HUES6 (cell line): ENCODE measurements around the gene VAV2.

Experiments
- H3K27ac ChIP-seq: 2 replicates; pipeline ENCODE4 v1.7.0; 2013; ENCODE audit warnings: low read depth, mild to moderate bottlenecking, low read length, inconsistent platforms
- H3K27me3 ChIP-seq: 2 replicates; pipeline ENCODE4 v1.6.1; 2013; ENCODE audit warnings: low read length; ENCODE audit not compliant: control insufficient read depth, insufficient read depth
- H3K36me3 ChIP-seq: 2 replicates; pipeline ENCODE4 v1.6.1; 2013; ENCODE audit warnings: low read length; ENCODE audit not compliant: control insufficient read depth, insufficient read depth
- H3K4me1 ChIP-seq: 2 replicates; pipeline ENCODE4 v1.6.1; 2013; ENCODE audit warnings: low read length; ENCODE audit not compliant: control insufficient read depth, insufficient read depth
- H3K4me3 ChIP-seq: 2 replicates; pipeline ENCODE4 v1.5.1; 2013; ENCODE audit warnings: low read depth, low read length
- H3K9ac ChIP-seq: one replicate; pipeline ENCODE4 v1.6.1; 2013; ENCODE audit warnings: mild to moderate bottlenecking, low read length
- H3K9me3 ChIP-seq: 2 replicates; pipeline ENCODE4 v1.6.1; 2013; ENCODE audit warnings: low read depth, low read length; ENCODE audit not compliant: control insufficient read depth, insufficient read depth

VAV2 gene

DNA sequence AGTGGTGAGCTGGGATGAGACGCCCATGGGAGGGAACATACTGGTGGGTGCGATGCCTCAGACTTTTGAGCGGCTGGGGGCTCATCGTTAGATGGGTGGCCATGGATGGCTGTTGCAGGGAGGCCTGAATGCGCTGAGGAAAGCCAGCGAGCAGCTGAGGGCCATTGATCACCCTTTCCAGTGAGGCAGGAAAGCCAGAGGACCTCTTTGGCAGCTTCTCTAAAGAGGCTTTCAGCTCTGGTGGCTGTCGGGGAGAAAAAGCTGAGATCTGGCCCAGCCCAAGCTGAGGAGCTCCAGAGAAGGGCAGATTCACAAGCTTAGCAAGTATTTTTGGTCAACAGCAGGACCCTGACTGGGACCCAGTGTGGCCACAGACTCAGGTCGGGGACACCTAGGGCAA lies 13.3 kb upstream of the VAV2 start:
- H3K9ac ChIP-seq = no peak overlapping the region
- H3K27ac ChIP-seq = no peak overlapping the region
- no peaks in the 10 kb centered on the region for H3K4me1 ChIP-seq
- peaks cover 12% of the 10 kb centered on the region for H3K9me3 ChIP-seq
- H3K27me3 ChIP-seq = no peaks in the 10 kb centered on the region
- H3K36me3 ChIP-seq = no peaks in the 10 kb centered on the region
- H3K4me3 ChIP-seq = no peak overlapping the region

DNA sequence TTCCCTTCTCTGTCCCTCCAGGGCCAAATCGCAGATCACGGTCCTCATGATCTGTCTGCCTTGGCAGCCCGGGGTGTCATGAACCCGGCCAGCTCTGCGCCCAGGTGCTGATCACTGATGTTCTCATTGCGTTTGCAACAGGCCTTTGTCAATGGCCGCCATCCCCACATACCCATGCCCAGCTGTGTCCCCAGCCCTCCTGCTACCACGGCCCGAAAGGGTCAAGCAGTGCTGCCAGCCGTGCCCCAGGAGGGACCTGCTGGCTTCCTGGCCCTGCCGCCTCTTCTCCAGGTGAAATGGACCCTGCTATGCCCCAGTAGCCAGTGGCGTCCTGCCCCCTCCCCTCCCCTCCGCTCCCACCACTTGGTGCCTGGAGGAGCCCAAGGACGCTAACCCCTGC lies 12.8 kb upstream of the VAV2 start:
- Histone ChIP-seq H3K4me3 (no peak overlapping the region), H3K9ac (no peak overlapping the region), H3K36me3 (no peaks in the 10 kb centered on the region), H3K27ac (no peak overlapping the region), H3K9me3 (peaks cover 7% of the 10 kb centered on the region), H3K27me3 (no peaks in the 10 kb centered on the region), H3K4me1 (no peaks in the 10 kb centered on the region)

DNA sequence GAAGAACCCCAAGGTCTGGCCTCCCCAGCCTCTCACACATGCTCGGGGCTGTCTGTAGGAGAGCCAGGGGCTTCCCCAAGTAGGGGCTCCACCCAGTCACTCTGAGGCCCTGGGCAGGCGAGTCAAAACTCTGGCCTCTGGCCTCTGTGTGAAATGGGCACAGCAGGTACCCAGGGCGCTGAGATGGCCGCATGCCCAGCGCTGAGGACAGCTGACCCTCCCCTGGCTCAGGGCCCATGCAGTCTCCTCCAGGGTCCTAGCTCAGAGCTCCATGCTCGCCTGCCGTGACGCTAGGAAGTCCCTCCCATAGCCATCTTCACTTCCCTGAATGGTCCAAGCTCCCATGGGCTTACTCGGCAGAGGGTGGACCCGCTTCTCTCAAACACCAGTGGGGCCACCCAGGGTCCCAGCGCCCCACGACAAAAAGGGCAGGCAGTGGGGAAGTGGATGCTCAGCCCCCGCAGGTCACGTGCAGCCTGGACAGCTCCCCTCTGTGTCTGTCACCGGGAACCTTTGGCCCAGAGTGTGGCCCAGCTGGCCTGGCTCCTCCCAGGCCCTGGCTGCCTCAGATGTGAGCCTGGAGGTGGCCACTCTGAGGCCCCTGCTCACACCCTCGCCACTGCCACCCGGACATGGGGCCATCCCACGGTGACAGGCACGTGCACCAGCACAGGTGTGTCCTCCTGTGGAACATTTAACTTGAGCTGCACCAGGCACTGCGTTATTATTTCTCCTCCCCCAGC lies 12.2 kb upstream of the VAV2 start:
- H3K4me3 ChIP-seq = no peak overlapping the region
- no peak overlapping the region for H3K9ac ChIP-seq
- 0 out of 2 replicates have a peak, but pooled peaks cover 6% of the 10 kb centered on the region for H3K9me3 ChIP-seq
- H3K27ac ChIP-seq = no peak overlapping the region
- no peaks in the 10 kb centered on the region for H3K27me3 ChIP-seq
- H3K36me3 ChIP-seq = no peaks in the 10 kb centered on the region
- H3K4me1 ChIP-seq = no peaks in the 10 kb centered on the region

DNA sequence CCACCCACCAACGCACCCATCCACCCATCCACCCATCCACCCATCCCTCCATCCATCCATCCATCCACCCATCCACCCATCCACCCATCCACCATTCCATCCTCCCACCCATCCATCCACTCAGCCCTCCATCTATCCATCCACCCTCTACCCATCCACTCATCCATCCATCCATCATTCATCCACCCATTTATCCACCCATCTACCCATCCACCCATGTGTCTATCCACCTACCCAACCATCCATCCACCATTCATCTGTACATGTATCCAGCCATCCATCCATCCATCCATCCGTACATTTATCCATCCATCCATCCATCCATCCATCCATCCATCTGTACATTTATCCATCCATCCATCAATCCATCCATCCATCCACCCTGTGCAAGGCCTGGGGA lies 11.1 kb upstream of the VAV2 start:
- Histone ChIP-seq H3K9me3 (no peaks in the 10 kb centered on the region), H3K27me3 (no peaks in the 10 kb centered on the region), H3K36me3 (no peaks in the 10 kb centered on the region), H3K9ac (no peak overlapping the region), H3K27ac (no peak overlapping the region), H3K4me3 (no peak overlapping the region), H3K4me1 (no peaks in the 10 kb centered on the region)

DNA sequence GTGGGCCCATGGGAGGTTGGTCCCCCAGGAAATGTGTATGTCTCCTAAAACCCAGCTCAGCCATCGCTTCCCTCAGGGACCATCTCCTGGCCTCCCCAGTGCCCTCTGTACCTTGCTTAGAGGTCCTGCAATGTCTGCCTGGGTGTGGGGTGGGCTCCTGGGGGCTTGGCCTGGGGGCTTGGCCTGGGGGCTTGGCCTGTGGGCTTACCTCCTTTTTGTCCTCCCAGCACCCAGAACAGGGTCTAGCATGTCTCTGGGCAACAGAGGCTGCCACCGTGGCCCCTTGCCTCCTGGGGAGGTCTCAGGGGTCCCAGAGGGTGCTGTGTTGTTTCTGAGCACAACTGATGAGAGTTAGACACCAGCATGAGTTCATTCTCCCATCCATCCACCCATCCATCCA lies 10.7 kb upstream of the VAV2 start:
- H3K4me3 ChIP-seq = no peak overlapping the region
- no peak overlapping the region for H3K27ac ChIP-seq
- no peaks in the 10 kb centered on the region for H3K27me3 ChIP-seq
- H3K4me1 ChIP-seq = no peaks in the 10 kb centered on the region
- H3K36me3 ChIP-seq = no peaks in the 10 kb centered on the region
- no peaks in the 10 kb centered on the region for H3K9me3 ChIP-seq
- no peak overlapping the region for H3K9ac ChIP-seq

DNA sequence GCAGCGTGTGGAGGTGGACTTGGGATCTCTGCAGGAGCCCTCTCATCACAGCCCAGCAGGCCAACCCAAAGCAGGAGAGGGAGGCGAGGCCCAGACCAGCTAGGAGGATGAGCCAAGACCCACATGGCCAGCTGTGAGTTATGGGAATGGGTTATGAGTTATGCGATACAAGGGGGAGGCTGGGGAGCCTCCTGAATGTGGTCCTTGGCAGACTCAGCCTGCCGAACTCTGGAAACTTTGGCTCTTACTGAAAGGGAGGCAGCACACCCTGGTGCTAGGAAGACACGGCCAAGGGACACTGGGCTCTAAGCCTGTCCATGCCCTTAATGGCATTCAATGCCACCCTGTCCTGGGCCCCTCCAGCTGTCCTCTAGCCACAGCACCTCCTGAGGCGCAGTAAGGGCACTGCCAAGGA lies 7.7 kb upstream of the VAV2 start:
- Histone ChIP-seq H3K27me3 (peaks cover 3% of the 10 kb centered on the region; the same call in 1 of the 2 replicates), H3K9ac (no peak overlapping the region), H3K4me3 (no peak overlapping the region), H3K9me3 (no peaks in the 10 kb centered on the region), H3K36me3 (no peaks in the 10 kb centered on the region), H3K4me1 (no peaks in the 10 kb centered on the region), H3K27ac (no peak overlapping the region)

DNA sequence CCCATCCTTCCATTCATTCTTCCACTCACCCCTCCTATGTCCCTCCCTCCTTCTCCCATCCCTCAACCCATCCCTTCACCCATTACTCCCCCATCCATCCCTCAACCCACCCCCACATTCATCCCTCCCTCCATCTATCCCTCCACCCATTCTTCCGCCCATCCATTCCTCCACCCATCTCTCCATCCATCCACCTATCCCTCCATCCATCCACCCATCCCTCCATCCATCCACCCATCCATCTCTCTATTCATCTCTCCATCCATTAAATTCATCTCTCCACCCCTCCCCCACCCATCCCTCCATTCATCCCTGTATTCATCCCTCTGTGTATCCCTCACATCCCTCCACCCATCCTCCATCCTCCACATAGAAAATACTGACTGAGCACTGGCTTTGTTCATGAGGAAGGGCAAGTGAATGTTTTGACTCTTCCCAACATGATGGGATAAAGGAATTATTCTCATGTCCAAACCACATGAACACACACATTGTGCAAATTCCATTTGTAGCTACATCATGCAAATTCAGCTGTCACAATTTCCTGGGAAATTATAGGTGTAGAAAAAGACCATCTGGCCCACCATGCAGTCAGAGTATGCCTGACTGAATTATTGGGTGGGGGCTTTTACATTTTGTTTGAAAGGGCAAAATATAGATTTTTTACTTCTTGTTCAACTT lies 6.9 kb upstream of the VAV2 start:
- no peaks in the 10 kb centered on the region for H3K9me3 ChIP-seq
- H3K9ac ChIP-seq = no peak overlapping the region
- no peak overlapping the region for H3K27ac ChIP-seq
- H3K36me3 ChIP-seq = no peaks in the 10 kb centered on the region
- no peak overlapping the region for H3K4me3 ChIP-seq
- H3K27me3 ChIP-seq = peaks cover 3% of the 10 kb centered on the region; the same call in 1 of the 2 replicates
- H3K4me1 ChIP-seq = peaks cover 5% of the 10 kb centered on the region; the same call in 1 of the 2 replicates

DNA sequence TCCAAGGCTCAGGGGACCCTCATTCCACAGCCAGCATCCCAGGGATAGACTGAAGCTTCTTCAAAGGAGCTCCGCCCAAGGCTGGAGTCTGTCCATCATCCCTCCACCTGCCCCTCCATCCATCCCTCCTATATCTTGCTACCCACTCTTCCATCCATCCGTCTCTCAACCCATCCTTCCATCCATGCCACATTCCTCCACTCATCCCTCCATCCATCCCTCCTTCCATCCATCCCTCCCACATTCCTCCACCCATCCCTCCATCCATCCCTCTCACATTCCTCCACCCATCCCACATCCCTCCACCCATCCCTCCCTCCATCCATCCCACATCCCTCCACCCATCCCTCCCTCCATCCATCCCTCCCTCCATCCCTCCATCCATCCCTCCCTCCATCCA lies 5.5 kb upstream of the VAV2 start:
- Histone ChIP-seq H3K27me3 (peaks cover 3% of the 10 kb centered on the region; the same call in 1 of the 2 replicates), H3K27ac (no peak overlapping the region), H3K36me3 (no peaks in the 10 kb centered on the region), H3K4me3 (no peak overlapping the region), H3K9me3 (no peaks in the 10 kb centered on the region), H3K9ac (no peak overlapping the region), H3K4me1 (peaks cover 15% of the 10 kb centered on the region)

DNA sequence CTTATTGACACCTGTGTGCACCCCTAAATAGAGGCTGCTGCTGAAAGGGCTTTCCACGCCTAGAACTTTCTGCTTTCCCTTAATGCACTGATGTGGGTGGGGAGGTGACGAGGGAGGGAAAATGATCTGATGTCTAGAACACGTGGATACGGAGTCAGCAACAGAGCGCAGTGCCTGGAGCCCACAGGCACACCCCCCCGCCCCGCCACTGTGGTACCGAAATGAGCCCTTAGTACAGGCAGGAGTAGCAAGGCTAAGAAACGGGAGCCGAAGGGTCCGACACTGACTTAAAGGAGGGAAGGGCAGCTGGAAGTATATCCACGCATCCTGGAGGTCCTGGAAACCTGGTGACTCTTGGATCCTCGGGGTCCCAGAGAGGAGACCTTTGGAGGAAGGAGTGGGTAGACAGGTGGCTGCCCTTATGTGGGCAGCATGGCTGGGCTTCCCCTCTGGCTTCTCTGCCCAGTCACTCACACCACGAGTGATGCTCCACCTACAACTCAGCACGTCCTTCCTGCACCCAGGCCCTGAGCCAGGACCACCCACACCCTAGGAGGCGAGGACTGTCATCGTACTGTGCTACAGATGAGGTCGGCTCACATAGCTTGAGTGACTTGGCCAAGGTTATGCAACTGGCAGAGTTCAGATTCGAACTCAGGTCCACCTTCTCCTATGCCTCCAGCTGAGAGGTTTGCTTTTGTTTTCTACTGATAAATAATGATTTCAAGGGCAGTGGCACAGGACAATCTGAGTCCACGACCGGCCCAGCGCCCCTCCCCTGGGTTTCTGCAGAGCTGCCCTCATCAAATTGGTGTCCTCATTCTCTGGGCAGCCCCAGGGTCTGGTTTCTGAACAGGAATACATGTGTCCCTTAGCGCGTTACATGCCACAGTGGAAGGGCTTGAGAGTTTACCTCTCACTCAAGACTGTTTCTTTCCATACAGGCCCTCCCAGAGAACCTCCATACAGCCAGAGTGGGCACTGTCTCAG lies 4.7 kb upstream of the VAV2 start:
- H3K27ac ChIP-seq = no peak overlapping the region
- peaks cover 3% of the 10 kb centered on the region; the same call in 1 of the 2 replicates for H3K27me3 ChIP-seq
- peaks cover 15% of the 10 kb centered on the region for H3K4me1 ChIP-seq
- H3K9ac ChIP-seq = no peak overlapping the region
- no peaks in the 10 kb centered on the region for H3K36me3 ChIP-seq
- no peaks in the 10 kb centered on the region for H3K9me3 ChIP-seq
- no peak overlapping the region for H3K4me3 ChIP-seq

DNA sequence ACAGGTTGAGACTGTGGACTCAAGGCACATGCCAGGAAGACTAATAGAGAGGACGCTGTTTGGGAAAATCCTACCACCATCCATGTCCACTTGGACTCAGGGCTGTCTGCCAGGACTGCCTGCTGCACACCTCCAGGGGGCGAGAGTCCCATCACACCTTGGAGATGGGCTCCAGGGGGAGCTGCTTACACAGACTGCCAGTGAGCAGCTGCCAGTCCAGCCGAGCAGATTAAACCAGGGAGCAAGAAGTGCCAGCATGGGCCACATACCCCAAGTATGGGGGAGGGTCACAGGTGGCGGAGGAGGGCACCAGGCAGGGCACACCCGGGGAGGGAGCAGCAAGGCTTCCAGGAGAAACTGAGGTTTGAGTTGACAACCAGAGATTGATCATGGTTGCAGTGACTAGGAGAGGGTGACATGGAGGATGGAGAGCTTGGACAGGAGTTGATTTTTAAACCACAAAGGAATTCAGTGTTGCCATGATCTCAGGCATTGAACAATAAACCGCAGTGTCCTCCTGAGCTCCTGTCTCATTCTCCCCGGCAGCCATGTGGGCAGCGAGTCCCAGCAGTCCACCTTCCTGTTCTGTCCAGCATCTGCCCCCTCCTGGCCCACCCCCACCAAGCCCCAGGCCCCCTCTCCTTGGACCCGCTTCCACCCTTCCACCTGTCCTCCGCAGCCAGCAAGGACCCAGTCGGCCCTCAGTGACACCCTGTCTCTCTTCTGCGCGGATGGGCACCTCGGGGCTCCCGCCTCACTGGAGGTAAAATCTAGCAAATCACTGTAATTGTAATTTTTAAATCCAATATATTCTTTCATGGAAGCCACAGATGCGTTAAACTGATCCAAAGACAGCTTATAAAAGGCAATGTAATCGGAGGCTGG lies 3.1 kb upstream of the VAV2 start:
- no peak overlapping the region for H3K4me3 ChIP-seq
- H3K36me3 ChIP-seq = no peaks in the 10 kb centered on the region
- H3K27me3 ChIP-seq = peaks cover 3% of the 10 kb centered on the region; the same call in 1 of the 2 replicates
- H3K9ac ChIP-seq = no peak overlapping the region
- H3K9me3 ChIP-seq = no peaks in the 10 kb centered on the region
- H3K4me1 ChIP-seq = peaks cover 20% of the 10 kb centered on the region
- H3K27ac ChIP-seq = no peak overlapping the region
